Stimulated activated CD4-positive, alpha-beta T cell treated with anti-CD3 and anti-CD28 coated beads, TNF-alpha, amount 100 ng/mL, for 1 hour (primary cell): ENCODE data around the gene FLNC.

Experiments used
- DNase-seq, 3 donors: peaks; one replicate each; pipeline ENCODE4 v3.0.0-alpha.2; 2020; ENCODE audit warnings: low read depth in 3 of 3, low spot score in 1 of 3

The FLNC gene

GRCh38 chr7:128862571-128863432 lies 32.6 kb downstream of the FLNC start, which contains the start of gene ATP6V1F:
ATP6V1F (plus strand) TSS chr7:128862856; CDS start chr7:128862905, 49 bp downstream.
- peak; percentile 98 to 100 (median 99) for DNase-seq

- no peak for DNase-seq
Measured at GRCh38 chr7:128863433-128863989, 33.3 kb downstream of the FLNC start.

GRCh38 chr7:128865303-128865702 lies 35.1 kb downstream of the FLNC start:
- DNase-seq = no peak

DNA sequence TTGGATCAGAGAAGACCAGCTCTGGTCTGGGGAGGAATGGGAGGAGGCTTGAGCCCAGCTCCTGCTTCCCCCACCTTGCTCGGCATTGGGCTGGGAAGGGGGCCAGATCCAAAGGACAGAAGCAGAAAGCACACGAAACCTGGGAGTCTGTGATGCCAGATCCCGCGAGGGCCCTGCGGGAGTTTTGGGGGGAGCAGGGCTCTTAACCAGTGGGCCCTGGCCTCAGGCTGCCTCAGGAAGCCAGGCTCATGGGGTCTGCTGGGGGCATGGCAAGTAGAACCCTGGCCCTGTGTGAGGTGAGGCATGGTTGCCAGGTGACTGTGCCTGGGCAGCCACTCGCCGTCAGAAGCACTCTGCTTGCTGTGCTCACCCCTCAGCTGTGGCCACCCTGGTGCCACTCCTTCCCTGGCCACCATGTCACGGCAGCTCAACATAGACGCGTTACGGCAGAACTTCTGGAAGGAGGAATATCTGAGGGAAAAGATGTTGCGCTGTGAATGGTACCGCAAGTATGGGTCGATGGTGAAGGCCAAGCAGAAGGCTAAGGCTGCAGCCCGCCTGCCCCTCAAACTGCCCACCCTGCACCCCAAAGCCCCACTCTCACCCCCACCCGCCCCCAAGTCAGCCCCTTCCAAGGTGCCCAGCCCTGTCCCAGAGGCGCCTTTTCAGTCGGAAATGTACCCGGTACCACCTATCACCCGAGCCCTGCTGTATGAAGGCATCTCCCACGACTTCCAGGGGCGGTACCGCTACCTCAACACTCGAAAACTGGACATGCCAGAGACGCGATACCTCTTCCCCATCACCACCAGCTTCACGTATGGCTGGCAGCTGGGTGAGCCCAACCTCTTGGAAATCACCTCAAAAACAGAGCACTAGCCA lies 36.0 kb downstream of the FLNC start:
- DNase-seq = no peak

DNA sequence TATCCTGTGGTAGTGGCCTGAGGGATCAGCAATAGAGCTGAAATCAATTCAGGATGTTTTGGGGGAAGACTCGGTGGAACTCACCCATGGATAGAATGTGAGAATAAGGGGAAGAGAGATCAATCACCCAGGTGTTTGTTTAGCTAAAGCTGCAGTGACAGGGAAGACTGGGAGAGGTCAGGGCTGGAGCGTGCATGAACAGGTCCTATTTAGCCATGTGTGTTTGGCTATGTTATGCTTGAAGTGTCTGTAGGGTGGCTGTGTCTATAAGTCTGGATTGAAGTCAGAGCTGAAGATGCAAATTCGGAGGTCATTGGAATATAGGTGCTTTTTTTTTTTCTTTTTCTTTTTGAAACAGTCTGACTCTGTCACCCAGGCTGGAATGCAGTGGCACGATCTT lies 37.0 kb downstream of the FLNC start:
- DNase-seq = no peak

- no peak for DNase-seq
Measured at GRCh38 chr7:128867842-128868623, 37.8 kb downstream of the FLNC start.

- DNase-seq = no peak
Measured at GRCh38 chr7:128868624-128869137, 38.5 kb downstream of the FLNC start.

DNA sequence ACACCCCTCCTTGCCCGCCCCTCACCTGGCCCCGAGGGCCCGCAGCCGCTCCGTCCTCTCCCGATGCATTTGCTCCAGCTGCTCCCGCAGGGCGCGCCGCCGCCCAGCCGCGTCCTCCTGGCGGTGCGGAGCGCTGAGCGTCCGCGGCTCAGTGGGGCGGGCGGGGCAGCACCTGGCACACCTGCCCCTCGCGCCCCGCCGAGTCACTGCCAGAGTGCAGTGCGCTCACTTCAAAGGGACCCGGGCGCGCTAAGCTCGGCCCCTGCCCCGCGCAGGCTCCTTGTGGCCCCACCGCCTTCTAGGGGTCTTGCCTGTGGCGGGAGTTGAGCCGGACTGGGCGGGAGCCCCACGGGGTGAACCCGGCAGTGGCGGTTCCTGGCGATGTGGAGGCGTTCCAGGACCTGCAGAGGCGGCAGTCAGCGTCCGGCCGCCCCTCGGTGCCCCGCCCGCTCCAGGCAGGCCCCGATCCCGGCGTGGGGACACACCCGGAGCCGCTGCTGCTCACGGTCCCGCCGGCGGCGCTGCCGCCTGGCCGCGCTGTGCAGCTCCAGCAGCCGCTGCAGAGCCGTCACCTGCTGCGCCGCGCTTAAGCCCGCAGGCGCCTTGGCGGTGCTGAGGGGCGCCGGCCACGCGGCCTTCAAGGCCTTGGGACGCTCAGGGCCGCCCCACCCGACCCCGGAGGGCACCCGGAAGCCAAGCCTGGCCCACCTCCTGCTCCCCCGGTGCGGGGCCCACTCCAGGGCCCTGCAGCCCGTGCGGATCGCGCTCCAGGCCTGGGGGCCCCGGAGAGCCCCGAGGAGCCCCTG lies 39.1 kb downstream of the FLNC start:
- DNase-seq = peak in 2 of 3 donors; percentile 5 to 21

DNA sequence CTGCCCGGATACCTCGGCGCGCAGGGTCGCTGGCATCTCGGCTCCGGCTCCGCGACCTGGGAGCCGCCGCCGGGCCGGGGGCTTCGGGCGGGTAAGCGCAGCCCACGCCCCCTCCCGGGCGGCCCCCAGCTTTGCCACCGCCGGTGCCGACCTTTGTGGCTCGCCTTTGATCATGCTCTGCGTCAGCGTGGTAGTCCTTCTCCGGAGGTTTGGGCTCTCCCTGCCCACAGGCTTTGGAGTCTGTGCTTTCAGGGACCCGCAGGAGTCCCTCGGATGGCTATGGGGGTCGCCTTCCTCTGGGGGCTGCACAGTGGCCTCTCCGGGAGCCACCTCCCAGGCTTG lies 39.7 kb downstream of the FLNC start:
- no peak for DNase-seq

GRCh38 chr7:128871050-128871449 lies 40.8 kb downstream of the FLNC start:
- DNase-seq = no peak

DNA sequence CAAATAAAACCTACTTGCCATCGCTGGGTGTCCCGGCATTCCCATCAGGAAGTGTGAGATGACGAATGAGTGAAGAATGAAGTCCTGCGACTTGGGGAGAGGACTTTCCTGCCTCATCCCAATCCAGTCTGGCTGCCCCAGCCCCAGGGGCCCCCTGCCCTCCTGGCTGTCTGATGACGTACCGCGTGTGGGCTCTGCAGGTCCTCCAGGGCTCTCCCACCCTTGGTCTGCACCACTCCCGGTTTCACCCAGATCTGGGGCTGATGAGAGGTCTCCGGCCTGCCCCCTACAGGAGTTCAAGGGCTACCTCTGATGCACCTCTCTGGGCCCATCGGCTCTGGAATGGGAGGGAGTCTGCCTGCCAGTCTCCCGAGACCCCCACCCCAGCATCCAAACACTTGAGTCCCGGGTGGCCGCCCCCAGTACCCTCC lies 42.2 kb downstream of the FLNC start:
- DNase-seq = no peak

DNA sequence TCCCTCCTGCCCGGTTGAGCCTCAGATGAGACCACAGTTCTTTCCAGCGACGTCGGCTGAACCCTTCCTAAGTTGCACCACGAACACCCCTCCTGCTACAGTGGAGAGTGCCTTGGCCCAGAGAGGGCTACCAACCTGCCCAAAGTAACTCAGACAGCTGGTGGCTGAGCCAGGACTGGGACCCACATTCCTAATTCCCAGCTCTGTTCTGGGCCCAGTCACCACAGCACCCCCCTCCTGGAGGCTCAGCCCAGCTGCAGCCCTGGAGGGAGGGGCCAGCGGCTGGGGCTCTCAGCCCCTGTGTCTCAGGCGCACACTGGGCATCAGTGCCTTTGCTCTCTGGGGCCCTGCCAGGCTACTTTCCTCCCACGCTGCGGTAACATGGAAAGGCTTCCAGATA lies 43.0 kb downstream of the FLNC start:
- no peak for DNase-seq

- DNase-seq = no peak
Measured at GRCh38 chr7:128874140-128875031, 44.2 kb downstream of the FLNC start.

DNA sequence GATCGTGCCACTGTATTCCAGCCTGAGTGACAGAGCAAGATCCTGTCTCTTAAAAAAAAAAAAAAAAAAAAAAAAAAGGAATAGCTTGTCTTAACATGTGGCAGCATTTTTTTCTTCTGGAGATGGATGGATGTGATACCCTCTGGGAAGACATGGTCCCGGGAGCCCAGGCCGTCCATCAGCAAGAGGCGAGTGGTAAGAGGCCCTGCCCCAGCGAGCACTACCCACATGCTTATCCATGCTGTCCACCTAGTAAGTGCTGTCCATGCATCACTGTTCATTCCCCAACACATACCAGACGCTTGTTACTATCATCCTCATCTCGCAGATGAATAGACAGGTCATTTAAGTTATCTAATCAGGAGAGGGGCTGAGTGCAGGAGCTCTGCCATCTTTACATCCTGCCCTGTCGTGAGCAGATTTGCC lies 45.3 kb downstream of the FLNC start:
- no peak for DNase-seq

DNA sequence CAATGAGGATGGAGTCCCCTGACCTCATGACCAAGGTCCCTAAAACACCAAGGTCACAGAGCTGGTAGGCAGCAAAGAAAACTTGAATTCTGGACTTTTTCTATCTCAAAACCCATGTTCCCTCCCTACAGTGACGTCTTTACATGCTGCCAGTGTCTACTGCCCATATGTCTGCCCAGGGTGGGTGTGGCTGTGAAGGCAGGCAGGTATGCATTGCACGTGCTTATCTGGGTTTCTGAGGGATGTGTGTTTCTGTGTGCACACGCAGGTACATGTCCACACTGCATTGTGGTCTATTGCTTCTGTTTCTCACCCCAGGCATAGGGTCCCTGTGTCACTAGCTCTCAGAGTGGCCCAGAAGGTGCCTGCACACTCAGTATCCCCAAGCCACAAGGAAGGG lies 45.9 kb downstream of the FLNC start:
- DNase-seq = no peak

DNA sequence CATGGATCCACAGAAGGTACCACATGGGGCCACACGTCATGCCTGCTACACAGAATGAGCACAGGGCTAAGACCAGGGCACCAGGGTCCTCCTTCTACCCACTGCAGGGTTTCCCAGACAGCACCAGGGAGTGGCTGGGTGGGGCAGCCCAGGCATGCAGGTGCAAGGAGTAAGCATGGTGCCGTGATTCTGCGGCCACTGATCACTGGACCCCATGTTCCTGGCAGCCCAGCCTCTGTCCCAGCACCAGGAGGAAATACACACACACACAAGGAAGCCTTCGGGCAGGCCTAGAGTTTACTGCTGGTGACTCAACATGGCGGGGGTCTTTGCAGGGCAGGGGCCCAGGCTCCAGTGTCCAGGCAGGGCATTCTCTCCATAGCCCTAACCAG lies 46.4 kb downstream of the FLNC start:
- DNase-seq = no peak

- no peak for DNase-seq
Measured at GRCh38 chr7:128876978-128877755, 47.0 kb downstream of the FLNC start.

GRCh38 chr7:128877756-128878120 lies 47.5 kb downstream of the FLNC start:
- no peak for DNase-seq
